GM12891 (cell line): Measurements from ENCODE around the gene TMEM132D.

Experiments
- DNase-seq: peaks from one replicate; pipeline ENCODE4 v3.0.0; 2011; ENCODE audit warnings: low spot score; ENCODE audit not compliant: insufficient read length
- FAIRE-seq: peaks from 2 replicates; lab custom pipeline; 2011; peaks lifted over from hg19 to GRCh38; lab: Jason Lieb, UNC
- PAX5 ChIP-seq: IDR thresholded peaks from 2 replicates; pipeline ENCODE4 v1.6.1; 2011; ENCODE audit warnings: low read length, moderate library complexity, mild to moderate bottlenecking; ENCODE audit not compliant: insufficient read depth, severe bottlenecking
- POLR2A ChIP-seq: IDR thresholded peaks from 2 replicates; pipeline ENCODE4 v1.6.1; 2011; ENCODE audit warnings: low read depth, low read length, control low read depth
- POLR2AphosphoS5 ChIP-seq: IDR thresholded peaks from 2 replicates; pipeline ENCODE4 v1.6.1; 2011; ENCODE audit warnings: low read depth, low read length, control low read depth
- POU2F2 ChIP-seq: IDR thresholded peaks from 2 replicates; pipeline ENCODE4 v1.6.1; 2011; ENCODE audit warnings: low read depth, mild to moderate bottlenecking, control low read depth, low read length, moderate library complexity
- SPI1 ChIP-seq: IDR thresholded peaks from 2 replicates; pipeline ENCODE4 v1.6.1; 2011; ENCODE audit warnings: low read depth, low read length, control low read depth
- TAF1 ChIP-seq: IDR thresholded peaks from 2 replicates; pipeline ENCODE4 v1.6.1; 2011; ENCODE audit warnings: low read depth, low read length, control low read depth

Gene TMEM132D

DNA sequence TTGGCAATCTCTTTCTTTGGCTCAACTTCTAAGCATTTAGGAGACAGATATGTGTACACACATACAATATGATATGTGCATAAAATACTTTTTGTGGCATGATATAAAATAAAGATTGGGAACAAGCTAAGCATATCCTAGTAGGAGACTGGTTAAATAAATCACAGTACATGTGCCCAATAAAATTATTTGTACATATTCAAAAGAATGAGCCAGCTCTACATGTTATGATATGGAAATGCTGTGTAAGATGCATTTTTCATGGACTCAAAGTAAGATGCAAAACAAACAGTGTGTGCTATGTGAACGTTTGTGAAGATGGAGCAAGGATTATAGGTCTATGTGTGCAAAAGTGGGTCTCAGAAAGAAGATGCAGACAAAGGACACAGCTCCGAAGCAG is 311.4 kb downstream of the TMEM132D start:
- DNase-seq (no peak), FAIRE-seq (no peak)
- no peak for TF ChIP-seq PAX5
- TF ChIP-seq POU2F2 = no peak
- no peak for TF ChIP-seq POLR2A
- no peak for TF ChIP-seq POLR2AphosphoS5
- no peak for TF ChIP-seq SPI1
- TF ChIP-seq TAF1 = no peak

DNA sequence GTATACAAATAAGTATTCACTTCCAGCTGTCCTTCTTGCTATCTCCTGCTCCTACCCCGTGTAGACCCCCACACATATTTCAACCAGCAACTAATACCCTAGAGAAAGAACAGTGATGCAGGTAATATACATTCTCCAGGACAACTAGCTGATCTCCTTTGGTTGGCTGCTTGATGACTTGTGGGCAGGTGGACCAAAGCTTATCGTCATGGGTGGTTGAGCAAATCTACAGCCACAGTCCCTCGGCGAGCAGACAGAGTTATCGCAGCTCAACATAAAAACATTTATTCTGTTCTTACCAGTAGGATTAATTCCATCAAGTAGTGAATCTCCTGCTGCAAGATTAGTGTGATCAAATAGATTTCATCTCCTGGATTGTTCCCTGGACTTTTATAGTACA is 314.3 kb downstream of the TMEM132D start:
- FAIRE-seq (no peak), DNase-seq (no peak)
- TF ChIP-seq POLR2A = no peak
- TF ChIP-seq POU2F2 = no peak
- TF ChIP-seq POLR2AphosphoS5 = no peak
- TF ChIP-seq TAF1 = no peak
- no peak for TF ChIP-seq PAX5
- no peak for TF ChIP-seq SPI1

DNA sequence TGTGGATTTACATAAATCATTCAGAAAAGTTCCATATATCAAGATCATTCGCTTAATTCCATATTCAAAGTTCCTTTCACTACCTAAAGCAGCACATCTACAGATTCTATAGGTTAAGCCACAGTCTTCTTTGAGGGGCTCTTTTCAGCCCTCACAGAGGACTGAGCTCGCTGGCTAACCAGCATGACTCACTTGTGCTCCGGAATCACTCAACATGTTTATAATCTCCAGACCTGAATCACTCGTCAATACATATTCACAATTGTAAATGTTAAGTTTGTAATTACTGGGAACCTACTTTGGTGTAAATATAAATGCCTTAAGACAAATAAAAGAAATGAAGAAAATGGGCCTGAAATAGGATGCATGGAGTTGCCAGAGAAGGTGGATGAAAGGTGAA is 315.7 kb downstream of the TMEM132D start:
- no peak for TF ChIP-seq TAF1
- no peak for TF ChIP-seq POLR2AphosphoS5
- FAIRE-seq (no peak), DNase-seq (no peak)

DNA sequence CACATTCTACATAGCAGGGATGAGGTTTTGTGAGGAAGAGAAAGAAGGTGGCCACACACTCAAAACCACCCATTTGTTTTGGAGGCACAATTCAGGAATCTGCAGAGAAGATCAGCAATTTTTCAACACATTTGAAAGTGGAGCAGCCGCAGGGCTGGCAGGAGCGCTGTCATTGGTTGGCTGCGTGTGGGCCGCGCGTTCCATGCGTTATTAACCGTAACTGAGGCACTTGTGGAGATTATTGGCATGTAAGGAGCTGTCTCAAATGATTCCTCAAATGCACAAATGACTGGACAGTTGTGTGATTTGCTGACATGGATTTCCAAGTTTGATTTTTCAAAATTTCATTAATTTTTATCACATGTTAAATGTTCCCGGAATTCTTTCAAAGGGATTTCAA is 318.5 kb downstream of the TMEM132D start:
- TF ChIP-seq POU2F2 = no peak
- TF ChIP-seq PAX5 = no peak
- no peak for TF ChIP-seq SPI1
- no peak for TF ChIP-seq TAF1
- TF ChIP-seq POLR2A = no peak
- TF ChIP-seq POLR2AphosphoS5 = no peak
- FAIRE-seq = no peak
- no peak for DNase-seq

DNA sequence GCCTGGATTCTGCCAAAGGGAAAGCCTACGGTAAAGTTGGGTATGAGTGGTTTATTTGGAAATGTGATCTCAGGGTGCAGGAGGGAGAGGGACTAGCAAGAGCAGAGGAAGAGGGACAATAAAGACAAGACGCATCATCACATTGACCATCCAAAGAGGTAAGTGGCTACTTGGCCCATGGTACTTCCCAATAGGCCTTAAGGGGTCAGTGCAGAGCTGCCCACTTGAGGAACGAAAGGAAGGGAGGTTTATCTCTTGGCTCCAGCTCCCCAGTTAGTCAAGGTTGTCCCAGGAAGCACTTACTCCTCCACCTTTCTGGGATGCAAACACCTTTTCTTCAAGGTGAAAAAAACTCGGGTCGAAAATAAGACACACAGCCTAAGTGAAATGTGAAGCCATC is 323.9 kb downstream of the TMEM132D start:
- no peak for FAIRE-seq
- TF ChIP-seq POLR2AphosphoS5 (no peak), TAF1 (no peak), POLR2A (no peak), PAX5 (no peak), POU2F2 (no peak), SPI1 (no peak)
- DNase-seq = no peak

DNA sequence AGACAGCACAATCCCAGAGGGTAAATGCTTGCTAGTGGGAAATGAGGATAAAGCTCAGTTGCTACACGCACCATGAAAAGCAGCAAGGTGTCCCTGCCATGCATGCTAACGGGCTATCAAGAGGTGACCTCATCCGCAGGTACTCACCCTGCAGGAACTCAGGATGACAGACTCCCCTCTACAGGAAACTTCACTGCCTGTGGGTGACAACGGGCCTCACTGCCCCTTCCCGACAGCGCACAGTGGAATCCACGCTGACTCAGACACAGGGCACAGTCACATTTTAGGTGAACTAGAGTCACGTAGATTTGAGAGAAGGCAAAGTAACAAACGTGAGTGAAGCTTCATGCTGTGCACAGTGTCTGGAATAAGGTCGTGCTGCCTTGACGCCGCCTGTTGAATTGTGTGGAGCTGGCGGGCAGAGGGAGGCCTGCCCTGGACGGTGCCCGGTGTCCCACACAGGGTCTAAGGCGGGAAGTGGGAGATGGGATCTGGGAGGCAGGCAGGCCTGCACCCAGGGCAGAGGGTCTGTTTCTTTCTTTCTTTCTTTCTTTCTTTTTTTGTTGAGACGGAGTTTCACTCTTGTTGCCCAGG is 331.8 kb downstream of the TMEM132D start:
- FAIRE-seq = no peak
- TF ChIP-seq PAX5 (no peak), POLR2AphosphoS5 (no peak), POU2F2 (no peak), POLR2A (no peak), TAF1 (no peak), SPI1 (no peak)

DNA sequence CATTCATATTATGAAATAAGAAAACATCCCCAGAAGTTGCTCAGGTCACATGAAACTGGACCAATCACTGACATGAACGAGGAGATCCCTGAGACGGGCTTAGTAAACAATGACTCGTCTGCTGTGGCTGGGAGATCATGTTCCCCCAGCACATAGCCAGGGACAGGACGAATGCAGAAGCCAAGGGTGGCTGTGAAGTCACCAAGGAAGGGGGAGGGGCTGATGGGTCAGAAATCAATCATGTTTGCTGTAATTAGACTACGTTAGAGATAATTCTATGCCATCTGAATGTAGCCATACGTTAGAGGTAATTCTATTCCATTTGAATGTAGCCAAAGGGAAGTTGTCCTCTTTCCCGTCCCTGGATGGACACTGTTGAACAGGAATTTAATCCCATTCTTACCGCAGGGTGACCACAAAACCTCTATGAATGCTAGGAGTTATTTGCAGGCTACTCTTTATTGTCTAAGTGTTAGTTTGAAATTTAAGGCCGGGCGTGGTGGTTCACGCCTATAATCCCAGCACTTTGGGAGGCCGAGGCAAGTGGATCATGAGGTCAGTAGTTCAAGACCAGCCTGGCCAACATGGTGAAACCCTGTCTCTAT is 332.9 kb downstream of the TMEM132D start:
- TF ChIP-seq SPI1 (no peak), POLR2A (no peak), TAF1 (no peak)
- FAIRE-seq (no peak), DNase-seq (no peak)

More for the DNA sequence above, 331.8 kb downstream of the TMEM132D start:
- DNase-seq = no peak

DNA sequence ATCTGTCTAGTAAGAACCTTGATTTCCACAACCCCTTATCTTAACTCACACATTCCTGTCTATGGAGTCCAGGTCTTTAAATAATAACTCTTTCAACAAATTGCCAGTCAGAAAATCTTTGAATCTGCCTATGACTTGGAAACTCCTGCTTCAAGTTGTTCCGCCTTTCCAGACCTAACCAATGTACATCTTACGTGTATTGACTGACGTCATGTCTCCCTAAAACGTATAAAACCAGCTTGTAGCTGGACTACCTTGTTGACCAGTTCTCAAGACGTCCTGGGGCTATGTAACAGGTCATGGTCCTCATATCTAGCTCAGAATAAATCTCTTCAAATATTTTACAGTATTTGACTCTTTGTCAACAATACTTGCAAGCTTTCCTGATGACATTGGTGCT is 337.0 kb downstream of the TMEM132D start:
- no peak for TF ChIP-seq POLR2A
- no peak for TF ChIP-seq SPI1
- no peak for TF ChIP-seq TAF1
- no peak for DNase-seq
- no peak for FAIRE-seq

DNA sequence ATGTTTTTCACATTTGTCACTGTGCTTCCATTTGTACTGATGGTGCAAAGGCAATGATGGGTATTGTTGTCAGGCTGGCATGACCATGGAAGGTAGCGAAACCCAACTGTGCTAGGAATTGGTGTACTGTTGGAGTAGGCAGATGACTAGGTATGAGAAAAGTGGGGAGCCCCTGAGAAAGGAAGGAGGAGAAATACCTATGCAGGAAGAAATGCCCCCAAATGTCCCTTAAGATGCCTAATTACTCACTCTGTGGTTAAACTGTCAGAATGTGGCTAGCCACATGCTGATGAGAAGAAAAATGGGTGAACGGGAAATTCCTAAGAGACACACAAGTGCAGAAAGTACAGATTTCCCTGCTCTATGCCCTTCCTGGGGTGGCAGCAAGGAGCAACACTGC is 339.1 kb downstream of the TMEM132D start:
- TF ChIP-seq TAF1 (no peak), PAX5 (no peak), POU2F2 (no peak), SPI1 (no peak), POLR2AphosphoS5 (no peak), POLR2A (no peak)
- FAIRE-seq (peak; percentile 13), DNase-seq (no peak)

DNA sequence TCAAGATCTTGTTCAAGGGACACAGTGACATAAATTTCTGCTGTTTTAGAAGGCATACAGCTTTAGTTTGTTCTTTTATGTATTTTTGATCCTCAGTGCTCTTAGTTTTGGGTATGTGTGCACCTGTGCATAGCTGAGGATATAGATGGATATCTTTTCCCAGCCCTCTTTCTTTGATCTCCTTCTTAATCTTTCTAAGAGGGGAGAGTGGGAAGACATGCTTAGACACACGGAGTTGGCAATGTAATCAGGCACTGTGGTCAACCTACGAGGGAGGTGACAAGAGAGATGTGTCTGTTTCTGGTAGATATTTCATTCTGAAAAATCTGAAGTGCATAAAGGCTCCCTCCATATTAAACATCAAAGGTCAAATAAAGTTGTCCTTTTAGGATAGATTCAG is 340.6 kb downstream of the TMEM132D start:
- DNase-seq (no peak), FAIRE-seq (no peak)
- TF ChIP-seq POLR2A (no peak), POLR2AphosphoS5 (no peak), PAX5 (no peak), SPI1 (no peak), POU2F2 (no peak), TAF1 (no peak)

DNA sequence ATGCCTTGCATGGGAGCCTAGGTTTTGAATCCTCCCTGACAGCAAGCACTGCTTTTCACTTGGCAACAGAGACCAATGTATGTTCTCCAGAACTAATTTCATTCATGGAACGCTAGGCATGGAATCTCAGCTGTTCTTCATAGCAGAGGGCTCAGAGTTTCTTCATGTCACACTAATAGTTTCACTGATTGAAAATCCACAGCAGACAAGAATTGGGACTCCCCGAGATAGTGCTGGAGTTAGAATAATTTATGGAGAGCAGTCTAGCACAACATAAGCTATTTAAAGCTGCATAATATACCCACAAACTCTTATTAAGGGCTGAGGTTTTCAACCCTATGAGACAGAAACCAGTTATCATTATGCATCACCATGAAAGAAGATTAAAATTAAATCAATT is 342.5 kb downstream of the TMEM132D start:
- no peak for TF ChIP-seq POU2F2
- no peak for TF ChIP-seq POLR2AphosphoS5
- no peak for TF ChIP-seq POLR2A
- TF ChIP-seq SPI1 = no peak
- TF ChIP-seq TAF1 = no peak
- no peak for TF ChIP-seq PAX5
- no peak for FAIRE-seq

More for the DNA sequence above, 342.5 kb downstream of the TMEM132D start:
- no peak for DNase-seq
